Measurements from ENCODE around the gene CDK6. TPM values are rescaled to one million over a fixed set of nuclear protein-coding genes. Genes with fewer than 3 reads are reported as not detected.

Gene CDK6
- total RNA-seq, 4 donors from 2014 or later: 58.1 to 79.1 (median 68.3) TPM

DNA sequence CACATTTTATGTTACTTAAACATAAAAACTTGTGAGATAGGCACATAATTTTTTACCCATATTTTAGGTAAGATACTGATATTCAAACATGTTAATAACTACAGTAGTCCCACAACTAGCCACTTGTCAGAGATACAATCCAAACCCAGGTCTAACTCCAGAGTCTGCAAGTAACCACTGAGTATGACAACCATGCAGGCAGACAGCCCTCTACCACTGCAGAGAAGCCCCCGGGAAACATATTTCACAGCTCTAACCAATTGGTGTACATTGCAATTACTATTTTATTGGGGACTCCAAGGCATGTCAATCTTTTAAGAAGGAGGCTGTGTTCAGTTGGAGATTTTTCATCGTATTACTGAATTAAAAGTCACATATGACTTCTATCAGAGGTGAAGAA lies 139.0 kb downstream of the CDK6 start:
- no peak overlapping the region for H3K27ac ChIP-seq
- H3K9me3 ChIP-seq: no peaks in the 10 kb centered on the region
- peaks cover 26% of the 10 kb centered on the region for H3K4me1 ChIP-seq
- H3K27me3 ChIP-seq: no peaks in the 10 kb centered on the region
- WGBS: 79% methylated on average over 2 of the region's 2 CpGs
- no peak for DNase-seq (ENCODE audit: low spot score in 2 of 2)
- TF ChIP-seq EP300 (IDR thresholded peaks at IDR 0.05) (no peak), POLR2A (IDR thresholded peaks at IDR 0.05) (no peak), POLR2AphosphoS5 (IDR thresholded peaks at IDR 0.05) (no peak)
- TF ChIP-seq, protein P1, sequence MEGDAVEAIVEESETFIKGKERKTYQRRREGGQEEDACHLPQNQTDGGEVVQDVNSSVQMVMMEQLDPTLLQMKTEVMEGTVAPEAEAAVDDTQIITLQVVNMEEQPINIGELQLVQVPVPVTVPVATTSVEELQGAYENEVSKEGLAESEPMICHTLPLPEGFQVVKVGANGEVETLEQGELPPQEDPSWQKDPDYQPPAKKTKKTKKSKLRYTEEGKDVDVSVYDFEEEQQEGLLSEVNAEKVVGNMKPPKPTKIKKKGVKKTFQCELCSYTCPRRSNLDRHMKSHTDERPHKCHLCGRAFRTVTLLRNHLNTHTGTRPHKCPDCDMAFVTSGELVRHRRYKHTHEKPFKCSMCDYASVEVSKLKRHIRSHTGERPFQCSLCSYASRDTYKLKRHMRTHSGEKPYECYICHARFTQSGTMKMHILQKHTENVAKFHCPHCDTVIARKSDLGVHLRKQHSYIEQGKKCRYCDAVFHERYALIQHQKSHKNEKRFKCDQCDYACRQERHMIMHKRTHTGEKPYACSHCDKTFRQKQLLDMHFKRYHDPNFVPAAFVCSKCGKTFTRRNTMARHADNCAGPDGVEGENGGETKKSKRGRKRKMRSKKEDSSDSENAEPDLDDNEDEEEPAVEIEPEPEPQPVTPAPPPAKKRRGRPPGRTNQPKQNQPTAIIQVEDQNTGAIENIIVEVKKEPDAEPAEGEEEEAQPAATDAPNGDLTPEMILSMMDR (IDR thresholded peaks at IDR 0.05): no peak
- H3K4me3 ChIP-seq: no peak overlapping the region
- no peaks in the 10 kb centered on the region for H3K36me3 ChIP-seq

DNA sequence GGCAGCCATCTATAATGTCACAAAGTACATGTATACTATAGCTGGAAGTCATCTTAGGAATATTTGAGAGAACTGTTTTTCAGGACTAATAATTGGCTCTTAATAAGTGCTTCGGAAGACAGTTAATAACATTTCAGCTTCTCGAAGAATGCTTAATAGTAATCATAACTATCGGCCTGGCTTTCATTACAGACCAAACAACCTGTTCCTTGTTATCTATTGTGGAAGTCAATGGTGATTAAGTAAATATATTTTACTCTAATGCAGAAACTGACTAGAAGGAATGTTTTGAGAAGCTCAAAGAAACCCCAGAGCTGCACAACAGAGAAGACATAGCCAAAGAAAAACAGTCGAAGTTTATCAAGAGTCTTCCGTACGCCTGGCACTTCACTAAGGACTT lies 139.4 kb downstream of the CDK6 start:
- no peaks in the 10 kb centered on the region for H3K9me3 ChIP-seq
- no peak overlapping the region for H3K27ac ChIP-seq
- H3K4me3 ChIP-seq: no peak overlapping the region
- H3K4me1 ChIP-seq: peaks cover 26% of the 10 kb centered on the region
- WGBS: 88% methylated on average over 6 of the region's 6 CpGs
- DNase-seq (ENCODE audit: low spot score in 2 of 2): no peak
- H3K36me3 ChIP-seq: no peaks in the 10 kb centered on the region
- no peaks in the 10 kb centered on the region for H3K27me3 ChIP-seq
- TF ChIP-seq POLR2A (IDR thresholded peaks at IDR 0.05) (no peak), POLR2AphosphoS5 (IDR thresholded peaks at IDR 0.05) (no peak), EP300 (IDR thresholded peaks at IDR 0.05) (no peak)
- TF ChIP-seq, protein P1 (IDR thresholded peaks at IDR 0.05): no peak

DNA sequence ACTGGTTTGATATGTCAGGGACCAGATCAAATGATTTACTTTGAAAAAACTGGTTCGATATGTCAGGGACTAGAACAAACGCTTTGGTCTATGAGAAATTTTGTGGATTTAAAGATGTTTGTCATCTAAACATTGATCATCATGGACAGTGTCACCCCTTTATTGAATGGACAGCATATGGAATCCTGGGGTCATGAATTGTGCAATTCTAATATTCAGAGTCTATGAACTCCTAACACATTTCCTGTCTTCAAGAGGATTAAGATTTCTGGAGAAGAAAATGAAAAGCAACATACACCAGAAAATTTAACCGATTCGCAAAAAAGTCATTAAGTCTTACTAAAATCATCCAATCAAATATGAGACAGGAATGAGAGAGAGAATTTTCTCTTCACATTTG lies 139.8 kb downstream of the CDK6 start:
- Histone ChIP-seq H3K4me1 (peaks cover 26% of the 10 kb centered on the region), H3K9me3 (no peaks in the 10 kb centered on the region)
- WGBS: 79% methylated on average over 4 of the region's 4 CpGs

DNA sequence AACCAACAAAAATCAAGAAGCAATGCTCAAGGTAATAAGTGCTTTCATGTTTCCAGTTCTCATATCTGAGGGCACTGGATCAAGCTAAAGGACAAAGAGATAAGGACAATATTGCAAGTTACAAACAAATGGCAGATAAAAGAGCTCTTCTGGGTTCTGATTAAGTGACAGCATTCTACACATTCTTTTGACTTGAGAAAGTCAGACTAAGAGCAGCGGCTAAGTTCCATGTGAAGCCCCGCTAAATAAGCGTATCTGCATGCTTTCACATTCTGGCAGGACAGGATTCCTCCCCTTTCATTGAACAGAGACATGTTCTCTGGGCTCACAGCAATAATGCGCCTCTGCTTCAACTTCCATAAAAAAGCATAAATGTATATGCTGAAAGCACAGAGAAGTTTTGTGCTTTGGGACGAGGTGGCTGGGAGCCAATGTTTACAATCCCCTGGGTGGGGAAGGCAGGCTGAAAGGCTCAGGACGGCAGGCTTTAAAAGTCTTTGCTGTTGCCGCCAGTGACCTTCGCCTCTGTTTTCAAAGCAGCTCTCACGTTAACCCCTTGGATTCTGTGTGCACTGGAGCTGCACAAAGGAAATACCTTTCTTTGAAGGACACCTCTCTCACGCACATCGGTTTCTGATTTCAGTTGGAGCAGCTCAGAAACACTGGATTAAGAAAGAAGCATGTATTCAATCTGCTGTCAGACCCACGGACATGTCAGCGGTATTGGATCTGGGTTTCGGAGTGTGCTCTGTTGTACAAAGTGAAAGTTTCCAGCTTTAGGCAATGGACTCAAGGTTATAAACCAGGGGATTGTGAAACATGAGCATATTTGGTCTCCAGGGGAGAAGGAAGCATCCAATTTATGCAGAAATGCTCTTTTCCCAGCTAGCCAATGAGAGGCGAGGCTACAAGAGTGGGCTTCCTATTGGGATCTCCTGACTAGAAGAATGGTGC lies 140.8 kb downstream of the CDK6 start:
- peak in 1 of 2 donors; percentile 63 for DNase-seq (ENCODE audit: low spot score in 2 of 2)
- H3K4me1 ChIP-seq: peaks cover 26% of the 10 kb centered on the region
- H3K4me3 ChIP-seq: peak overlapping the region; percentile 51
- no peaks in the 10 kb centered on the region for H3K27me3 ChIP-seq
- no peaks in the 10 kb centered on the region for H3K9me3 ChIP-seq
- H3K27ac ChIP-seq: peak overlapping the region; percentile 73
- TF ChIP-seq, protein P1 (IDR thresholded peaks at IDR 0.05): no peak
- TF ChIP-seq POLR2AphosphoS5 (IDR thresholded peaks at IDR 0.05) (no peak), POLR2A (IDR thresholded peaks at IDR 0.05) (no peak), EP300 (IDR thresholded peaks at IDR 0.05) (no peak)
- WGBS: 26% methylated on average over 15 of the region's 15 CpGs
- no peaks in the 10 kb centered on the region for H3K36me3 ChIP-seq

More for the DNA sequence above, 139.8 kb downstream of the CDK6 start:
- H3K27me3 ChIP-seq: no peaks in the 10 kb centered on the region
- H3K36me3 ChIP-seq: no peaks in the 10 kb centered on the region
- no peak overlapping the region for H3K27ac ChIP-seq
- TF ChIP-seq EP300 (IDR thresholded peaks at IDR 0.05) (no peak), POLR2AphosphoS5 (IDR thresholded peaks at IDR 0.05) (no peak), POLR2A (IDR thresholded peaks at IDR 0.05) (no peak)
- TF ChIP-seq, protein P1 (IDR thresholded peaks at IDR 0.05): no peak
- DNase-seq (ENCODE audit: low spot score in 2 of 2): no peak
- no peak overlapping the region for H3K4me3 ChIP-seq

DNA sequence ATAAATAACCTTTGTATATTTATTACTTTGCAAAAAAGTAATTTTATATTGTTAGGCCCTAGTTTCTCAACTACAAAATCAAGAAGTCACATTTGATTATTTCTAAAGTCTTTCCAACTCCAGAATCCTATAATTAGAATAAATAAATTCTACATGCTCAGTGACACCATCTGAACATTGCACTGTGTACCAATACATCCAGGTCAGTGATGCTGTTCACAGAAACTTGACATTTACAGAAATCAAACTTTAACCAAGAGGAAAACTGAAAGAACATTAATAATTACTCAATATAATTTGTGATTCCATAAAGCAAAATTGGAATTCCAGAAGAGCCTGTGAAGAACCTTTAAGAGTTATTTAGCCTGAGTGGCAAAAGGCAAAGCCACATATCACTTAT lies 142.2 kb downstream of the CDK6 start:
- Histone ChIP-seq H3K4me1 (peaks cover 26% of the 10 kb centered on the region), H3K27ac (no peak overlapping the region)
- TF ChIP-seq, protein P1 (IDR thresholded peaks at IDR 0.05): no peak
- TF ChIP-seq EP300 (IDR thresholded peaks at IDR 0.05) (no peak), POLR2A (IDR thresholded peaks at IDR 0.05) (no peak), POLR2AphosphoS5 (IDR thresholded peaks at IDR 0.05) (no peak)

More for the DNA sequence above, 142.2 kb downstream of the CDK6 start:
- DNase-seq (ENCODE audit: low spot score in 2 of 2): no peak
- Histone ChIP-seq H3K9me3 (no peaks in the 10 kb centered on the region), H3K27me3 (no peaks in the 10 kb centered on the region), H3K4me3 (no peak overlapping the region), H3K36me3 (no peaks in the 10 kb centered on the region)
